Esophagus muscularis mucosa (tissue), 3 donors: ENCODE results near the gene LRRTM3.

Source experiments
- POLR2AphosphoS5 ChIP-seq, 2 donors: sonication (generic); formaldehyde crosslinking; IDR thresholded peaks; one replicate each; pipeline ENCODE4 v1.6.1; 2017; ENCODE audit warnings: antibody characterized with exemption in 2 of 2
- TF ChIP-seq, protein P1 (sequence below), 3 experiments: fragments of 200-600 bp in 2 of 3; fragments of 450-650 bp in 1 of 3; sonication (generic) in 2 of 3; IDR thresholded peaks; one replicate each; pipeline ENCODE4 v1.5.1; 2017 to 2019; ENCODE audit warnings: antibody characterized with exemption in 3 of 3, mild to moderate bottlenecking in 2 of 3, moderate library complexity in 1 of 3

DNA sequence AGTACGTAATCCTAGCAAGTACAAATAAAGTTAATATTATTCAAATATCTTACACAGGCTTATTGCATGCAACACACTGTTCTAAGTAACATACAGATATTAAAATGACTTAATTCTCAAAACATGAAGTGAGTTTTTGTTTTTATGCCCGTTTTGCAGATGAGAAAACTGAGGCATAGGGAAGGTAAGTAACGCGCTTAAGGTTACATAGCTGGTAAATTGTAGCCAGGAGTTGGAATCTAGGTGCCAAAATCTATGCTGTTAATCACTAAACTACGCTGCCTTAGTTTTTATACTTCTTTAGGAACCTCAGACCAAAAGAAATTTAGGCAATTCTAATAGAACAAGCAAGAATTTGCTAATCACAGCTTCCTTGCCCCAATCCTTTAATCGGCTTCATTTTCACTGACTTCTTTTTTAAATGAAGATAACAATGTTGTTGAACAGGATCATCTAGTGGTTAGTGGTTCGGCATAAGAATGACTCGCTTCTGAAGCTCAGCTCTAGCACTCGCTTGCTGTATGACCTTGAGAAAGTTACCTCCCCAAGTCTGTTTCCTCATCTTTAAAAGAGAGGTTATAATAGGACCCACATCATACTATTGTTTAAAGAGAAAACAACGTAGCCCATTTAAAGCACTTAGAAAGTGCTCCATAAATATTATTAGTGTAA lies 1.0 kb upstream of the LRRTM3 start:
- TF ChIP-seq, protein P1, sequence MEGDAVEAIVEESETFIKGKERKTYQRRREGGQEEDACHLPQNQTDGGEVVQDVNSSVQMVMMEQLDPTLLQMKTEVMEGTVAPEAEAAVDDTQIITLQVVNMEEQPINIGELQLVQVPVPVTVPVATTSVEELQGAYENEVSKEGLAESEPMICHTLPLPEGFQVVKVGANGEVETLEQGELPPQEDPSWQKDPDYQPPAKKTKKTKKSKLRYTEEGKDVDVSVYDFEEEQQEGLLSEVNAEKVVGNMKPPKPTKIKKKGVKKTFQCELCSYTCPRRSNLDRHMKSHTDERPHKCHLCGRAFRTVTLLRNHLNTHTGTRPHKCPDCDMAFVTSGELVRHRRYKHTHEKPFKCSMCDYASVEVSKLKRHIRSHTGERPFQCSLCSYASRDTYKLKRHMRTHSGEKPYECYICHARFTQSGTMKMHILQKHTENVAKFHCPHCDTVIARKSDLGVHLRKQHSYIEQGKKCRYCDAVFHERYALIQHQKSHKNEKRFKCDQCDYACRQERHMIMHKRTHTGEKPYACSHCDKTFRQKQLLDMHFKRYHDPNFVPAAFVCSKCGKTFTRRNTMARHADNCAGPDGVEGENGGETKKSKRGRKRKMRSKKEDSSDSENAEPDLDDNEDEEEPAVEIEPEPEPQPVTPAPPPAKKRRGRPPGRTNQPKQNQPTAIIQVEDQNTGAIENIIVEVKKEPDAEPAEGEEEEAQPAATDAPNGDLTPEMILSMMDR (IDR thresholded peaks at IDR 0.05): no peak
- no peak for TF ChIP-seq POLR2AphosphoS5 (IDR thresholded peaks at IDR 0.05)
